Measurements from ENCODE around the gene VWF.

Gene VWF

DNA sequence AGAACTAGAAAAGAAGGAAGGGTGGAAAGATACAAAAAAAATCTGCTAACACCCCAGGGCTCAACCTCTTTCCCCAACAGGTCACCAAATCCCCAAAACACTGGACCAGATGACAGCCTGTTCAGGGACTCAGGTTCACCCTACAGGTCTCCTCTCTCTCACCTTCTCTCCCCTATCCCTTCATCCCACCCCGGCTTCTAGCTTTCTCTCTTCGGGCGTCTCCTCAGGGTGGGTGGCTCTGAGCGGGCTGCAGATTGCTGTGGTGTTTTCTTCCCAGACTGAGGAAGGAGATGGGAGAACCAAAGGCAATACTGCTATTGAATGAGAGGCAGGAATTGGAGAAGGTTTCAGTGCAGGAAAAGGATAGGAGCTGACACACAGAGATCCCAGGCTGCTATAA is 218.7 kb downstream of the VWF start:
- no peak for DNase-seq

GRCh38 chr12:5904969-5905368 is 219.5 kb downstream of the VWF start:
- no peak for DNase-seq

- no peak for DNase-seq
These were observed 220.0 kb downstream of the VWF start for GRCh38 chr12:5904441-5904840.

DNA sequence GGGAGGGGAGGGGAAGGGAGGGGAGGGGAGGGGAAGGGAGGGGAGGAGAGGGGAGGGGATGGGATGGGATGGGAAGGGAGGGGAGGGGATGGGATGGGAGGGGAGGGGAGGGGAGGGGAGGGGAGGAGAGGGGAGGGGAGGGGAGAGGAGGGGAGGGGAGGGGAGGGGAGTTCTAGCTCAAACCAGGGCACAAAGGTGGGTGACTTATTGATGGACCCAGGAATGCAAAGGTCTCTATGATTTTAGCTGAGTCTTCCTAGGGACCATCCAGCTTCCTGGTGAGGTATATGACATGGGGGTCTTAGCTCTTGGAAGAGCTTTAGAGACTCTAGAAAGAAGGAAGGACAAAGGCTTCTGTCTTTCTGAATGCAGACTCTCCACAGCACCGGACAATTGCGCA is 221.7 kb downstream of the VWF start:
- no peak for DNase-seq

DNA sequence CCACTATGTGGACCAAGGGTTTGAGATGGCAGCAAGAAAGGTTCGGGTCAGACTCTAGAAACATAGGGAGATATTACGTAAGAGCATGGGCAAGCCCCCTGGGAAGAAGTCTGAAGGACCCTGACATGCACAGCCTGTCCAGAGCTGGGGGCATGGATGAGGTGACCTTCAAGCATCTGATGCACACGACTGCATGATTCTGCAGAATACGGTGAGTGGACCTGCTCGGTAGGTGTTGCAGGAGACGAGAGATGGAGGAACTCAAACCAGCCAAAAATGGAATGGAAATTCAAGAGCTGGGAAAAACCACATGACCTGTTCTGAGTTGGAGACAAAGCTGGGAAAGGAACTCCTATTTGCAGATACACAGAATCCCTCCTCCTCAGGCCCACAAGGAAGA is 223.1 kb downstream of the VWF start:
- no peak for DNase-seq

DNA sequence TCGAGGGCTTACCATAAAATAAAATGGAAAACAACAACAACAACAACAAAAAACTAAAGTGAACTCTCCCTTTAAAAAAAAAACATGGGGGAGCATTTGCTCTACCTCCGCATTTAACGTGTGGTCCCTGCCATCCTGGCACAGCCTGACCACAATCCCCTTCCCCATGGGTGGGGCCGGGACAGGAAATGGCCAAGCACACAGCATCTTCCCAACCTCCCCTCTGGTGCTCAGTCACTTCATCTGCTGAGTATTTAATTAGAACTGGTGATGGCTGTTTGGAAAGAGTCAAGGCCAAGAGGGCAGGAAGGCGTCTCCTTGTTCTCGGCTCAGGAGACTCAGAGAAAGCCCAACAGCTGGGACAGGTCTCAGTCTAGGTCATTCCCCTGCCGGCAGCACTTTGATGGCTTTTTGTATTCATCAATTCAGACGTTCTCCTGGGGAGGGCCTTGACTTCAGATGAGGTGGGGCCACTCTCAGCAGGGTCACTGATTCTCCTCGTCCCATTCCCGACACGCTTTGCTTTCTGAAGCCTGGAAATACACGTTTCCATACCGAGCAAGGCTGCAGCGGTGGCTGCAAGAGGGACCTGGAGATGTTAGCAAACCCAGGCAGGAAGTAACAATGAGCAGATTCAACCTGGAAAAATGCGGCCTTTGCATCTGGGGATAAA is 223.8 kb downstream of the VWF start:
- DNase-seq = no peak

DNA sequence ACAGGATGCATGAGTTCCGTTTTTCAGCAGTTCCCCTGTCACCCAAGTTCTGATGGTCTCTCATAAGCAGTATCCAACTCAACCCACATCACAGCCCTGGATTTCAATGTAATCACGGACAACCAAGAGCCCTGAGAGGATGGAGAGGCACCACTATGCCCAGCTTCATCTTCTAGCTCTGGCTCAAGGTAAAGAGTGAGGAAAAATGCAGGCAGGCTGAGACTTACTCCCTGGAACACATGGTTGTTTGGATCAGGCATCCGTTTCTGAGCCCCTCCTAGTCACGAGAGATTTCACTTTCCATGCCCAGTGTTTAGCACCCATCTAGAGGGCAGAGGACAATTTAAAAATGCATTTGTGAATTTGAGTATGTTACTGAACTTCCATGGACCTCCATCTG is 224.4 kb downstream of the VWF start:
- DNase-seq = no peak

- no peak for DNase-seq
These were observed 224.8 kb downstream of the VWF start for GRCh38 chr12:5899675-5900074.

- no peak for DNase-seq
These were observed 225.6 kb downstream of the VWF start for GRCh38 chr12:5898874-5899273.

All from activated CD4-positive, alpha-beta T cell treated with anti-CD3 and anti-CD28 coated beads, Interleukin-2, amount 50 U/mL, for 48 hours (primary cell).